ENCODE measurements around the gene NSMF. TPM values are rescaled to one million over a fixed set of nuclear protein-coding genes. Genes with fewer than 3 reads are reported as not detected.

NSMF gene
- total RNA-seq, 2 donors from 2014 or later = 58.9 to 66.0 TPM

DNA sequence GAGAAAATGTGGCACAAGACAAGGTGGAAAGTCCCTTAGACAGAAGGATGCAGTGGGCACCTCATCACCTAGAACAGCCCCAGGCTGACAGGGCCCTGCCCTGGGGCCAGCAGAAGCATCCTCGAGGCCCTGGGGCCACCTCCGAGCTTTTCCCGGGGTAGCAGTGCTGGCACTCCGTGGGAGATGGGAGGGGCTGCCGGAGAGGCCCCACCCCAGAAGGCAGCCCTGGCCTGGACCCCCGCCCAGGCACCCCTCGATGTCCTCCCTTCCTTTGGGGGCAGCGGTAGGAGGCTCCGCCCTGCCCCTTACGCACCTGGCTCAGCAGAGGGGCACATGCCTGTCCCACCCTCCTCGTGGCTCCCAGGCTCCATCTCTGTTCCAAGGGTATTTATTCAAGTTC, 17.7 kb upstream of the NSMF start:
- 89 to 91% methylated on average over 6 to 11 of the region's 11 CpGs for WGBS, 2 experiments (ENCODE audit: insufficient coverage in 1 of 2, insufficient read length in 1 of 2)
- Histone ChIP-seq H3K36me3 (ENCODE audit: control insufficient read depth, insufficient read depth, low read length) (no peaks in the 10 kb centered on the region), H3K27me3 (ENCODE audit: control insufficient read depth, insufficient read depth, low read length, poor library complexity, severe bottlenecking) (no peaks in the 10 kb centered on the region), H3K27ac (ENCODE audit: low read depth, low read length) (no peak overlapping the region), H3K4me3 (ENCODE audit: low read length) (no peak overlapping the region), H3K4me1 (ENCODE audit: control insufficient read depth, insufficient read depth, low read length) (no peaks in the 10 kb centered on the region), H3K9ac (ENCODE audit: extremely low read depth, low read length, poor library complexity, severe bottlenecking) (no peak overlapping the region), H3K9me3 (ENCODE audit: control insufficient read depth, low read length) (peaks cover 7% of the 10 kb centered on the region)
- Mint-ChIP-seq H3K9me3 (peaks cover 38% of the 10 kb centered on the region), H3K36me3 (ENCODE audit: low read depth) (peaks cover 2% of the 10 kb centered on the region), H3K4me3 (no peak overlapping the region), H3K4me1 (no peaks in the 10 kb centered on the region), H3K27me3 (ENCODE audit: insufficient read depth) (peaks cover 3% of the 10 kb centered on the region), H3K27ac (no peak overlapping the region)
- no peak for TF ChIP-seq CTCF (conservative IDR thresholded peaks at IDR 0.05)
- DNase-seq = no peak

DNA sequence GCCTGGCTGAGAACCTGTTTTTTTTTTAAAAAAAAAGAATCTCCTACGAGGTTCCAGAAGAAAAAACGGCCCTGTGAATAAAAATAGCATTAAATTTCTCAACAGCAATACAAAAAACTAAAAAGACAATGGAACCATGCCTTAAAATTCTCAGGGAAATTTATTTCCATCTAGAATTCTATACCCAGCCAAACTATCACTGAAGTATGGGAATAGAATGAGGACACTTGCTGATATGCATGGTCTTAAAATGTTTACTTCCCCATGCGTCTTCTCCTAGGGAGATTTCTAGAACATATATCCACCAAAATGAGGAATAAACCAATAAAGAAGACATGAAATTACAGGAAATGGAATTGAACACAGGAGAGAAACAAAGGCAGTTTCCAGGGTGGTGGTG, 16.5 kb upstream of the NSMF start:
- Mint-ChIP-seq H3K4me3 (no peak overlapping the region), H3K9me3 (peaks cover 38% of the 10 kb centered on the region), H3K27ac (no peak overlapping the region), H3K4me1 (no peaks in the 10 kb centered on the region), H3K36me3 (ENCODE audit: low read depth) (peaks cover 2% of the 10 kb centered on the region), H3K27me3 (ENCODE audit: insufficient read depth) (peaks cover 3% of the 10 kb centered on the region)
- Histone ChIP-seq H3K27me3 (ENCODE audit: control insufficient read depth, insufficient read depth, low read length, poor library complexity, severe bottlenecking) (no peaks in the 10 kb centered on the region), H3K27ac (ENCODE audit: low read depth, low read length) (no peak overlapping the region), H3K9me3 (ENCODE audit: control insufficient read depth, low read length) (peaks cover 7% of the 10 kb centered on the region), H3K4me1 (ENCODE audit: control insufficient read depth, insufficient read depth, low read length) (no peaks in the 10 kb centered on the region), H3K9ac (ENCODE audit: extremely low read depth, low read length, poor library complexity, severe bottlenecking) (no peak overlapping the region), H3K36me3 (ENCODE audit: control insufficient read depth, insufficient read depth, low read length) (no peaks in the 10 kb centered on the region), H3K4me3 (ENCODE audit: low read length) (no peak overlapping the region)
- no peak for TF ChIP-seq CTCF (conservative IDR thresholded peaks at IDR 0.05)
- DNase-seq = no peak
- 75 to 80% methylated on average over 2 of the region's 3 CpGs for WGBS, 2 experiments (ENCODE audit: insufficient coverage in 1 of 2, insufficient read length in 1 of 2)

GRCh38 chr9:137474271-137474670, 15.1 kb upstream of the NSMF start:
- DNase-seq = no peak
- 92 to 97% methylated on average over 18 of the region's 18 CpGs for WGBS, 2 experiments (ENCODE audit: insufficient coverage in 1 of 2, insufficient read length in 1 of 2)

More at GRCh38 chr9:137474271-137474670, 15.1 kb upstream of the NSMF start:
- Mint-ChIP-seq H3K4me1 (no peaks in the 10 kb centered on the region), H3K36me3 (ENCODE audit: low read depth) (peaks cover 2% of the 10 kb centered on the region), H3K27ac (no peak overlapping the region), H3K9me3 (peaks cover 38% of the 10 kb centered on the region), H3K27me3 (ENCODE audit: insufficient read depth) (peaks cover 3% of the 10 kb centered on the region), H3K4me3 (no peak overlapping the region)
- H3K4me3 ChIP-seq (ENCODE audit: low read length) = no peak overlapping the region
- no peaks in the 10 kb centered on the region for H3K27me3 ChIP-seq (ENCODE audit: control insufficient read depth, insufficient read depth, low read length, poor library complexity, severe bottlenecking)
- H3K9me3 ChIP-seq (ENCODE audit: control insufficient read depth, low read length) = peaks cover 7% of the 10 kb centered on the region
- TF ChIP-seq CTCF (conservative IDR thresholded peaks at IDR 0.05) = no peak
- H3K36me3 ChIP-seq (ENCODE audit: control insufficient read depth, insufficient read depth, low read length) = no peaks in the 10 kb centered on the region
- H3K9ac ChIP-seq (ENCODE audit: extremely low read depth, low read length, poor library complexity, severe bottlenecking) = no peak overlapping the region
- H3K4me1 ChIP-seq (ENCODE audit: control insufficient read depth, insufficient read depth, low read length) = no peaks in the 10 kb centered on the region
- H3K27ac ChIP-seq (ENCODE audit: low read depth, low read length) = no peak overlapping the region
